GM12878 (cell line): ENCODE measurements around the gene DNAJB6. TPM values are rescaled to one million over a fixed set of nuclear protein-coding genes. Genes with fewer than 3 reads are reported as not detected.

ENCODE experiments used
- ATF7 ChIP-seq: fragments of 450-650 bp; IDR thresholded peaks from 2 replicates; pipeline ENCODE4 v1.6.1; 2016; ENCODE audit warnings: low read depth, mild to moderate bottlenecking
- CBFB ChIP-seq: IDR thresholded peaks from 2 replicates; pipeline ENCODE4 v1.6.1; 2016; ENCODE audit warnings: antibody characterized with exemption, low read depth
- CREB1 ChIP-seq: IDR thresholded peaks from 2 replicates; pipeline ENCODE4 v1.6.1; 2012; ENCODE audit warnings: low read depth, mild to moderate bottlenecking, inconsistent platforms
- IRF3 ChIP-seq: fragments of 450-650 bp; IDR thresholded peaks from 2 replicates; pipeline ENCODE4 v1.6.1; 2014; ENCODE audit warnings: mild to moderate bottlenecking
- JUND ChIP-seq: IDR thresholded peaks from 2 replicates; pipeline ENCODE4 v1.6.1; 2012; ENCODE audit warnings: low read depth, mild to moderate bottlenecking, low read length, improper control_type of control experiment, moderate library complexity
- MEF2A ChIP-seq: IDR thresholded peaks from 2 replicates; pipeline ENCODE4 v1.6.1; 2011; ENCODE audit warnings: low read depth, mild to moderate bottlenecking, low read length, moderate library complexity; ENCODE audit not compliant: insufficient read depth
- NR2C1 ChIP-seq: fragments of 450-650 bp; IDR thresholded peaks from 2 replicates; pipeline ENCODE4 v1.6.1; 2017; ENCODE audit warnings: antibody characterized with exemption, mild to moderate bottlenecking, moderate library complexity
- PML ChIP-seq: IDR thresholded peaks from 2 replicates; pipeline ENCODE4 v1.6.1; 2012; ENCODE audit warnings: low read length, inconsistent platforms
- POLR2A ChIP-seq: IDR thresholded peaks from 2 replicates; pipeline ENCODE4 v1.6.1; 2011; ENCODE audit warnings: low read depth, mild to moderate bottlenecking, low read length
- PRDM15 ChIP-seq: fragments of 450-650 bp; formaldehyde crosslinking; IDR thresholded peaks from 2 replicates; pipeline ENCODE4 v1.4.0; 2020; ENCODE audit warnings: mild to moderate bottlenecking, moderate library complexity
- RAD51 ChIP-seq: fragments of 450-650 bp; IDR thresholded peaks from 2 replicates; pipeline ENCODE4 v1.6.1; 2016; ENCODE audit warnings: moderate library complexity, mild to moderate bottlenecking, inconsistent platforms
- SMAD1 ChIP-seq: fragments of 450-650 bp; IDR thresholded peaks from 2 replicates; pipeline ENCODE4 v1.6.1; 2018; ENCODE audit warnings: mild to moderate bottlenecking, low read depth; ENCODE audit not compliant: partially characterized antibody
- SRF ChIP-seq, 2 experiments: IDR thresholded peaks; 2 replicates each; pipeline ENCODE4 v1.6.1; 2011; ENCODE audit warnings: low read depth in 2 of 2, low read length in 2 of 2, mild to moderate bottlenecking in 1 of 2, moderate library complexity in 1 of 2
- SUZ12 ChIP-seq: fragments of 200-600 bp; sonication (generic); IDR thresholded peaks from one replicate; pipeline ENCODE4 v1.6.1; 2018; ENCODE audit warnings: antibody characterized with exemption, mild to moderate bottlenecking; ENCODE audit not compliant: unreplicated experiment
- ZBTB4 ChIP-seq: fragments of 450-650 bp; formaldehyde crosslinking; IDR thresholded peaks from 2 replicates; pipeline ENCODE4 v1.4.0; 2022; ENCODE audit warnings: mild to moderate bottlenecking, moderate library complexity
- ZBTB40 ChIP-seq: fragments of 450-650 bp; IDR thresholded peaks from 2 replicates; pipeline ENCODE4 v1.6.1; 2016; ENCODE audit warnings: mild to moderate bottlenecking, moderate library complexity, borderline replicate concordance
- ZNF274 ChIP-seq: IDR thresholded peaks from one replicate; pipeline ENCODE4 v1.8.0; 2011; ENCODE audit not compliant: insufficient read length, insufficient read depth
- ZNF384 ChIP-seq: IDR thresholded peaks from 2 replicates; pipeline ENCODE4 v1.6.1; 2012; ENCODE audit warnings: low read depth, mild to moderate bottlenecking, low read length, improper control_type of control experiment, borderline replicate concordance
- polyA plus RNA-seq, 11 experiments: library from polyadenylated mRNA; depleted of rRNA in 4 of 11; unstranded in 6 of 11; stranded (reverse) in 5 of 11; fragments of >200 nt; fragmentation: Nextera tagmentation in 4 of 11; fragmentation: Illumina TruSeq in 1 of 11; extraction: Ambion mirVana in 4 of 11; extraction: Trizol in 1 of 11; gene quantifications; 1 replicate in 1 of 11; 2 replicates in 10 of 11; pipeline versions ENCODE4 v1.2.1 to v1.2.3, GENCODE V29; 2011 to 2016; ENCODE audit warnings: inconsistent platforms in 2 of 11, missing spikeins in 2 of 11, low read depth in 1 of 11
- total RNA-seq, 4 experiments: library from RNA; depleted of rRNA in 3 of 4; stranded (reverse); fragments of >200 nt in 3 of 4; fragmentation: Illumina TruSeq in 1 of 4; extraction: Trizol in 1 of 4; gene quantifications; 2 replicates each; pipeline versions ENCODE4 v1.2.1 to v1.2.3, GENCODE V29; 2013 to 2021

Gene DNAJB6
- total and polyA plus RNA-seq, 10 of the 15 experiments (the other 5 are each of a cell fraction or from before 2014, with no cell fraction given) = 34.5 to 117 (median 53.1) TPM

GRCh38 chr7:157336383-157337315 lies at the start of gene DNAJB6 (continued):
- TF ChIP-seq ZBTB40 = peak; percentile 93
- peak; percentile 82 for TF ChIP-seq POLR2A
- peak; percentile 94 for TF ChIP-seq CREB1
- TF ChIP-seq ZBTB4 (CRISPR knock-in tag) = no peak
- no peak for TF ChIP-seq SUZ12
- TF ChIP-seq ATF7 = no peak
- TF ChIP-seq SMAD1 = no peak
- no peak for TF ChIP-seq PML
- TF ChIP-seq ZNF384 = no peak
- no peak for TF ChIP-seq RAD51
- TF ChIP-seq PRDM15 (CRISPR knock-in tag) = no peak
- TF ChIP-seq SRF (IDR thresholded peaks at IDR 0.05; ENCODE audit: low read depth in 2 of 2, low read length in 2 of 2) = no peak
- no peak for TF ChIP-seq IRF3
- no peak for TF ChIP-seq CBFB
- TF ChIP-seq NR2C1 = no peak; the same call in 1 of the 2 replicates
- TF ChIP-seq JUND = no peak
- TF ChIP-seq ZNF274 = no peak
- no peak for TF ChIP-seq MEF2A
